M059J (cell line): ENCODE results near the gene PSMA6. TPM values are rescaled to one million over a fixed set of nuclear protein-coding genes. Genes with fewer than 3 reads are reported as not detected.
"Not testable (repeated sequence)": the region's sequence is repeated elsewhere in the genome, so short reads cannot be mapped to it uniquely, and the experiment has no call there.

ENCODE experiments used
- DNase-seq: peaks from one replicate; pipeline ENCODE4 v3.0.0-alpha.2; 2012; ENCODE audit warnings: low read depth
- total RNA-seq: library from RNA; depleted of rRNA; stranded (reverse); fragments of >200 nt; shearing (Covaris generic); gene quantifications from 2 replicates; pipeline ENCODE4 v1.2.3, GENCODE V29; 2014; rRNA removed

The PSMA6 gene
- 378 and 505 TPM in 2 replicates for total RNA-seq

GRCh38 chr14:35292051-35292769 lies at the start of gene PSMA6:
PSMA6 (plus strand) TSS chr14:35292382; CDS start chr14:35292477, 95 bp downstream.
- DNase-seq: peak; percentile 99

GRCh38 chr14:35242599-35243311 lies 49.4 kb upstream of the PSMA6 start:
- DNase-seq: no peak

- DNase-seq: no peak
These were observed 48.2 kb upstream of the PSMA6 start for GRCh38 chr14:35243956-35244355.

- no peak for DNase-seq
These were observed 47.6 kb upstream of the PSMA6 start for GRCh38 chr14:35244542-35244941.

GRCh38 chr14:35245051-35245450 lies 47.1 kb upstream of the PSMA6 start:
- DNase-seq: no peak

GRCh38 chr14:35247777-35248475 lies 44.3 kb upstream of the PSMA6 start:
- no peak for DNase-seq

- DNase-seq: no peak
These were observed 43.8 kb upstream of the PSMA6 start for GRCh38 chr14:35248476-35248788.

- DNase-seq: no peak
These were observed 41.9 kb upstream of the PSMA6 start for GRCh38 chr14:35250319-35250718.

GRCh38 chr14:35252451-35252868 lies 39.7 kb upstream of the PSMA6 start:
- DNase-seq: no peak

GRCh38 chr14:35253056-35253455 lies 39.1 kb upstream of the PSMA6 start:
- DNase-seq: not testable (repeated sequence)

GRCh38 chr14:35254034-35254622 lies 38.1 kb upstream of the PSMA6 start:
- DNase-seq: not testable (repeated sequence)

GRCh38 chr14:35254736-35255135 lies 37.4 kb upstream of the PSMA6 start:
- no peak for DNase-seq

GRCh38 chr14:35255711-35256110 lies 36.5 kb upstream of the PSMA6 start:
- no peak for DNase-seq

- DNase-seq: no peak
These were observed 34.4 kb upstream of the PSMA6 start for GRCh38 chr14:35257809-35258208.

GRCh38 chr14:35258420-35258819 lies 33.8 kb upstream of the PSMA6 start:
- no peak for DNase-seq

- DNase-seq: peak; percentile 7
These were observed 30.4 kb upstream of the PSMA6 start for GRCh38 chr14:35261774-35262173.

GRCh38 chr14:35262436-35262835 lies 29.7 kb upstream of the PSMA6 start:
- no peak for DNase-seq

GRCh38 chr14:35268946-35269345 lies 23.2 kb upstream of the PSMA6 start:
- no peak for DNase-seq

- no peak for DNase-seq
These were observed 17.4 kb upstream of the PSMA6 start for GRCh38 chr14:35274805-35275204.

GRCh38 chr14:35277179-35277578 lies 15.0 kb upstream of the PSMA6 start:
- no peak for DNase-seq

GRCh38 chr14:35279369-35279768 lies 12.8 kb upstream of the PSMA6 start:
- no peak for DNase-seq

- no peak for DNase-seq
These were observed 10.8 kb upstream of the PSMA6 start for GRCh38 chr14:35281341-35281740.
